AG04450 (cell line): ENCODE results near the gene PCDHA1. TPM values are rescaled to one million over a fixed set of nuclear protein-coding genes. Genes with fewer than 3 reads are reported as not detected.
"Not testable (repeated sequence)": the region's sequence is repeated elsewhere in the genome, so short reads cannot be mapped to it uniquely, and the experiment has no call there.

Experiments used
- CTCF ChIA-PET: fragments of 300-600, 350-600 bp; formaldehyde crosslinking; extraction: SDS; loops from one replicate; lab custom pipeline; 2022; ENCODE audit warnings: antibody characterized with exemption, inconsistent platforms; lab: Charles Lee
- POLR2A ChIA-PET: fragments of 350-600 bp; formaldehyde crosslinking; extraction: SDS; loops from one replicate; lab custom pipeline; 2021; ENCODE audit warnings: antibody characterized with exemption, inconsistent platforms; lab: Yijun Ruan, JAX
- DNase-seq: peaks from one replicate; pipeline ENCODE4 v3.0.0-alpha.2; 2011; ENCODE audit warnings: low read depth, low spot score
- H3K27ac ChIP-seq: one replicate; pipeline ENCODE4 v1.5.1; 2012; ENCODE audit warnings: low read depth, low read length, control low read depth
- H3K27me3 ChIP-seq: one replicate; pipeline ENCODE4 v1.6.0; 2012; ENCODE audit warnings: low read length; ENCODE audit not compliant: control insufficient read depth, insufficient read depth
- H3K4me3 ChIP-seq: 2 replicates; pipeline ENCODE4 v1.5.1; 2011; ENCODE audit warnings: mild to moderate bottlenecking, low read depth, low read length, control low read depth
- H3K9me3 ChIP-seq: 2 replicates; pipeline ENCODE4 v1.5.1; 2012; ENCODE audit warnings: low read length; ENCODE audit not compliant: control insufficient read depth, insufficient read depth
- CTCF ChIP-seq: IDR thresholded peaks from 2 replicates; pipeline ENCODE4 v1.5.1; 2011; ENCODE audit warnings: low read depth, low read length, control low read depth, inconsistent platforms
- polyA plus RNA-seq: library from polyadenylated mRNA; depleted of rRNA; stranded (reverse); fragments of >200 nt; gene quantifications from 2 replicates; pipeline ENCODE4 v1.2.3, GENCODE V29; 2011

Gene PCDHA1
- polyA plus RNA-seq, 1 experiment: 0.09 TPM

GRCh38 chr5:140802781-140803271 is 16.9 kb downstream of the PCDHA1 start:
- Histone ChIP-seq H3K9me3 (peaks cover 33% of the 10 kb centered on the region), H3K4me3 (no peak overlapping the region), H3K27ac (no peak overlapping the region), H3K27me3 (no peaks in the 10 kb centered on the region)
- ChIA-PET CTCF (no interaction called here), POLR2A (no interaction called here)
- no peak for DNase-seq
- no peak for TF ChIP-seq CTCF

- TF ChIP-seq CTCF: 0 out of 2 replicates have a peak, but pooled peaks have one; percentile 13
- Histone ChIP-seq H3K4me3 (no peak within 1 kb of the TSS), H3K27ac (no peak within 1 kb of the TSS), H3K27me3 (no peaks in the 10 kb centered on the region), H3K9me3 (peaks cover 36% of the 10 kb centered on the region)
- POLR2A ChIA-PET: no interaction called here
- no peak for DNase-seq
- CTCF ChIA-PET: no interaction called here
Observed at GRCh38 chr5:140806834-140807775, 21.2 kb downstream of the PCDHA1 start, which contains the start of gene PCDHA4. Gene PCDHA4, plus strand, starts transcription at chr5:140807068.

- H3K27ac ChIP-seq, H3K27me3 ChIP-seq, CTCF ChIA-PET, POLR2A ChIA-PET, DNase-seq, H3K4me3 ChIP-seq: not testable (repeated sequence)
- H3K9me3 ChIP-seq: peaks cover 24% of the 10 kb centered on the region
Observed at GRCh38 chr5:140808241-140808888, 22.4 kb downstream of the PCDHA1 start.

GRCh38 chr5:140808889-140809291 is 22.9 kb downstream of the PCDHA1 start:
- CTCF ChIA-PET: no interaction called here
- POLR2A ChIA-PET: no interaction called here
- DNase-seq: no peak
- Histone ChIP-seq H3K4me3 (no peak overlapping the region), H3K27me3 (no peaks in the 10 kb centered on the region), H3K27ac (no peak overlapping the region), H3K9me3 (peaks cover 23% of the 10 kb centered on the region)
- TF ChIP-seq CTCF: no peak

- CTCF ChIA-PET: interaction anchor here (1.7 kb wide), 1 partner anchor 16 kb away, joined by 5 read pairs; no protein-coding TSS in a partner anchor
- Histone ChIP-seq H3K9me3 (peaks cover 23% of the 10 kb centered on the region), H3K4me3 (no peak within 1 kb of the TSS), H3K27ac (no peak within 1 kb of the TSS), H3K27me3 (no peaks in the 10 kb centered on the region)
- POLR2A ChIA-PET: no interaction called here
- DNase-seq: no peak
- peak; percentile 25 for TF ChIP-seq CTCF
Observed at GRCh38 chr5:140821375-140822280, 35.7 kb downstream of the PCDHA1 start, which contains the start of gene PCDHA5. Gene PCDHA5, plus strand, starts transcription at chr5:140821613.
